ENCODE measurements around the gene TNFSF12.

TNFSF12 gene, protein sequence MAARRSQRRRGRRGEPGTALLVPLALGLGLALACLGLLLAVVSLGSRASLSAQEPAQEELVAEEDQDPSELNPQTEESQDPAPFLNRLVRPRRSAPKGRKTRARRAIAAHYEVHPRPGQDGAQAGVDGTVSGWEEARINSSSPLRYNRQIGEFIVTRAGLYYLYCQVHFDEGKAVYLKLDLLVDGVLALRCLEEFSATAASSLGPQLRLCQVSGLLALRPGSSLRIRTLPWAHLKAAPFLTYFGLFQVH

GRCh38 chr17:7548585-7549400 lies at the start of gene TNFSF12:
Gene TNFSF12, plus strand, starts transcription at chr17:7549058. Its CDS starts 96 bp downstream, at chr17:7549154.
- peak; percentile 62 for DNase-seq (ENCODE audit: low read depth, low spot score)

DNA sequence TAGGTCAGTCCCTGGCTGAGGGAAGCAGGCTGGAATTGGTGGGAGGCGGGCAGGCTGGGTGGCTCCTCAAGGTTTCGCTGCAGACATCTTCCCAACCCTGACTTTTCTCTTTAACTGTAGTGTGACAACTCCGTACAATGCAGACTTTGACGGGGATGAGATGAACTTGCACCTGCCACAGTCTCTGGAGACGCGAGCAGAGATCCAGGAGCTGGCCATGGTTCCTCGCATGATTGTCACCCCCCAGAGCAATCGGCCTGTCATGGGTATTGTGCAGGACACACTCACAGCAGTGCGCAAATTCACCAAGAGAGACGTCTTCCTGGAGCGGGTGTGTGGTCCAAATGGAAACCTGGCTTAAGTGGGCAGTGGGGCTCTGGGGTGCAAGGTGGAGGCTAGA lies 49.7 kb upstream of the TNFSF12 start:
- no peak for DNase-seq (ENCODE audit: low read depth, low spot score)

- DNase-seq (ENCODE audit: low read depth, low spot score) = no peak
These were observed 47.1 kb upstream of the TNFSF12 start for GRCh38 chr17:7501729-7502128.

DNA sequence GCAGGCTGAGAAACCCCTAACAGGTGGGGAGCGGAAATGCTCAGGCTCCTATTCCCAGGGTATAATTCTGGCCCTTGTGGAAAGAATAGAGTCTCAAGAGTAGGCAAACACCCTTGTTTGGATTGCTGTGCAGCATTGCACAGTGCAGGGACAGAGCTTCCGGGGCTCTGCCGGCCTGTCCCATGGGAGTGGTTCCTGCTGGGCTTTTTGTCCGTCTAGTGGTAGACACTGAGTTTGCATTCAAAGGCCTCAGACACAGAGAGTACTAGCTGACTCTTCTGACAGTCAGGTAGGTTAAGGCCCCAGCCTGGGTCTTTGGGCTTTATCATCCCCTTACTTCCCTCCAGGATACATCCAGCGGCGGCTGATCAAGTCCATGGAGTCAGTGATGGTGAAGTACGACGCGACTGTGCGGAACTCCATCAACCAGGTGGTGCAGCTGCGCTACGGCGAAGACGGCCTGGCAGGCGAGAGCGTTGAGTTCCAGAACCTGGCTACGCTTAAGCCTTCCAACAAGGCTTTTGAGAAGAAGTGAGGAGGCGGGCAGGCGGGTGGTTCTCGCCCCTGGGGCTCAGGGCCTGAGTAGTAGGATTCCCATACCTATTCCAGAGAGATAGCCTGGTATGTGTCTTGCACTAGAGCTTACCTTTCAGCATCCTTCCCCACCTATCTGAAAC lies 46.5 kb upstream of the TNFSF12 start:
- no peak for DNase-seq (ENCODE audit: low read depth, low spot score)

DNA sequence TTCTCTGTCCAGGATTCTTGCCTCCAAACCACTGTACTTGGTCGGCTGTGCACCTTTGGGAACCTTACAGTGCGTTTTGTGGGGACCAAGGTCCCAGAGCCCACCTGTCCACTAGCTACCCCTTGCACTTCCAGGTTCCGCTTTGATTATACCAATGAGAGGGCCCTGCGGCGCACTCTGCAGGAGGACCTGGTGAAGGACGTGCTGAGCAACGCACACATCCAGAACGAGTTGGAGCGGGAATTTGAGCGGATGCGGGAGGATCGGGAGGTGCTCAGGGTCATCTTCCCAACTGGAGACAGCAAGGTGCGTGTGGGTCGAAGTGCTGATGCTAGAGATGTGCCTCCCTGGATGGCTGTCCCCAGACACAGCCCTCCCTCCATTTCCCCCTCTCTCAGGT lies 45.9 kb upstream of the TNFSF12 start:
- DNase-seq (ENCODE audit: low read depth, low spot score) = no peak

- DNase-seq (ENCODE audit: low read depth, low spot score) = no peak
These were observed 45.3 kb upstream of the TNFSF12 start for GRCh38 chr17:7503521-7503920.

DNA sequence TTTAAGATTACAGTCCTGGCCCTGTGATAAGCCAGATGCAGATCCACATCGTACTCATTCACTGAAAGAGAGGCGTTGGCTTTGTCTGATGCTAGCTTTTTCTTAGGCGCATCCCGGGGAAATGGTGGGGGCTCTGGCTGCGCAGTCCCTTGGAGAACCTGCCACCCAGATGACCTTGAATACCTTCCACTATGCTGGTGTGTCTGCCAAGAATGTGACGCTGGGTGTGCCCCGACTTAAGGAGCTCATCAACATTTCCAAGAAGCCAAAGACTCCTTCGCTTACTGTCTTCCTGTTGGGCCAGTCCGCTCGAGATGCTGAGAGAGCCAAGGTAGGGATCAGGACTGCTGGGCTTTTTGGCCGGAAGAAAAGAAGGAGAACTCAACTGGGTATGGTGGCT lies 40.7 kb upstream of the TNFSF12 start:
- DNase-seq (ENCODE audit: low read depth, low spot score) = no peak

- DNase-seq (ENCODE audit: low read depth, low spot score) = no peak
These were observed 40.0 kb upstream of the TNFSF12 start for GRCh38 chr17:7508846-7509245.

- DNase-seq (ENCODE audit: low read depth, low spot score) = no peak
These were observed 38.9 kb upstream of the TNFSF12 start for GRCh38 chr17:7509937-7510336.

GRCh38 chr17:7511108-7511507 lies 37.8 kb upstream of the TNFSF12 start:
- no peak for DNase-seq (ENCODE audit: low read depth, low spot score)

- no peak for DNase-seq (ENCODE audit: low read depth, low spot score)
These were observed 36.8 kb upstream of the TNFSF12 start for GRCh38 chr17:7512105-7512504.

DNA sequence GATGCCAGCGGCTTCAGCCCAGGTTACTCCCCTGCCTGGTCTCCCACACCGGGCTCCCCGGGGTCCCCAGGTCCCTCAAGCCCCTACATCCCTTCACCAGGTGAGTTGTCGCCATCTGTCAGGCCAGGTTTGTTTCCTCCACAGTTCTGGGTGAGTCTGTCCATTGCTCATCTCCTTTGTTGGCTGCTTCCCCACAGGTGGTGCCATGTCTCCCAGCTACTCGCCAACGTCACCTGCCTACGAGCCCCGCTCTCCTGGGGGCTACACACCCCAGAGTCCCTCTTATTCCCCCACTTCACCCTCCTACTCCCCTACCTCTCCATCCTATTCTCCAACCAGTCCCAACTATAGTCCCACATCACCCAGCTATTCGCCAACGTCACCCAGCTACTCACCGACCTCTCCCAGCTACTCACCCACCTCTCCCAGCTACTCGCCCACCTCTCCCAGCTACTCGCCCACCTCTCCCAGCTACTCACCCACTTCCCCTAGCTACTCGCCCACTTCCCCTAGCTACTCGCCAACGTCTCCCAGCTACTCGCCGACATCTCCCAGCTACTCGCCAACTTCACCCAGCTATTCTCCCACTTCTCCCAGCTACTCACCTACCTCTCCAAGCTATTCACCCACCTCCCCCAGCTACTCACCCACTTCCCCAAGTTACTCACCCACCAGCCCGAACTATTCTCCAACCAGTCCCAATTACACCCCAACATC lies 35.9 kb upstream of the TNFSF12 start:
- no peak for DNase-seq (ENCODE audit: low read depth, low spot score)

- no peak for DNase-seq (ENCODE audit: low read depth, low spot score)
These were observed 34.9 kb upstream of the TNFSF12 start for GRCh38 chr17:7513850-7514419.

DNA sequence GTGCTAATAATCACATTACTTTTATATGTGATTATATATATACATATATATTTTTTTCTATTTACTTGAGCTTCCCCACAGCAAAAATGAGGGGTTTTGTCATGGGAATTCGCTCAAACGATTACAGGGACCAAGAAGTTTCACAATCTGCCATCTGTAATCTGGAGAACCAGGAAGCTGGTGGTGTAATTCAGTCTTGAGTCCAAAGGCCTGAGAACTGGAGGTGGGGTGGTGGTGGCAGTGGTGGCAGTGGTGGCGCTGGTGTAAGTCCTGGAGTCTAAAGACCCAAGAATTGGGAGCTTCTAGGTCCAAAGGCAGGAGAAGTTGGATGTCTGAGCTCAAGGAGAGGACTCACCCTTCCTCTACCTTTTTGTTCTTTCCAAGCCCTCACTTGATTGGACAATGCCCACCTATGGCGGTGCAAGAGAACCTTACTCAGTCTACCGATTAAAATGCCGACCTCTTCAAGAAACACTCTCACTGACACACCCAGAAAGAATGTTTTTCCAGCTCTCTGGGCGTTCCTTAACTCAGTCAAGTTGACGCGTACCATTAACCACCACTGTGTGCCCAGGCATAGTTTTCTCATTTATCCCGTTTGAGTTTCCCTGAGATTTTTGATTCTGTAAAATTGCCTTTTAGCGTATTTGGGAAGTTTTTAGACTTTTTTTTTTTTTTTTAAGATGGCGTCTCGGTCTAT lies 32.8 kb upstream of the TNFSF12 start:
- DNase-seq (ENCODE audit: low read depth, low spot score) = peak; percentile 63

DNA sequence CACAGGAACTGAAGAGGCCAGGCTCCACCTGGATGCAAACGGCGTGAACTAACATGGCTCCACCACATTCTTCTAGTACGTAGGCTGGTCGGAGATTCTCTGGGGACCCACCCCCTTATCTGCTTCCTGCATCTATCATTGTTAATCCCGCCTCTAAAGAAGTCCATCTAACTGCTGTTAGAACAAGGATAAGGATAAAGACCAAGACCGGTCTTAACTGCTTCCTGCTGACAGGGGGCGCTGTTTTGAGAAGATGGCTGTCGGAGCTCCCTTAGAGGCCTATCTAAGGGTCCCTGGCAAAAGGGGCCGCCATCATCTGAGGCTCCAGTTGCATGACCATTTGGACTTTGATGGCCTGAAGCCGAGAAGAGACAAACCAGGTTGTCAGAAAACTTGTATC lies 25.8 kb upstream of the TNFSF12 start:
- DNase-seq (ENCODE audit: low read depth, low spot score) = no peak

- DNase-seq (ENCODE audit: low read depth, low spot score) = no peak
These were observed 20.0 kb upstream of the TNFSF12 start for GRCh38 chr17:7528842-7529241.

DNA sequence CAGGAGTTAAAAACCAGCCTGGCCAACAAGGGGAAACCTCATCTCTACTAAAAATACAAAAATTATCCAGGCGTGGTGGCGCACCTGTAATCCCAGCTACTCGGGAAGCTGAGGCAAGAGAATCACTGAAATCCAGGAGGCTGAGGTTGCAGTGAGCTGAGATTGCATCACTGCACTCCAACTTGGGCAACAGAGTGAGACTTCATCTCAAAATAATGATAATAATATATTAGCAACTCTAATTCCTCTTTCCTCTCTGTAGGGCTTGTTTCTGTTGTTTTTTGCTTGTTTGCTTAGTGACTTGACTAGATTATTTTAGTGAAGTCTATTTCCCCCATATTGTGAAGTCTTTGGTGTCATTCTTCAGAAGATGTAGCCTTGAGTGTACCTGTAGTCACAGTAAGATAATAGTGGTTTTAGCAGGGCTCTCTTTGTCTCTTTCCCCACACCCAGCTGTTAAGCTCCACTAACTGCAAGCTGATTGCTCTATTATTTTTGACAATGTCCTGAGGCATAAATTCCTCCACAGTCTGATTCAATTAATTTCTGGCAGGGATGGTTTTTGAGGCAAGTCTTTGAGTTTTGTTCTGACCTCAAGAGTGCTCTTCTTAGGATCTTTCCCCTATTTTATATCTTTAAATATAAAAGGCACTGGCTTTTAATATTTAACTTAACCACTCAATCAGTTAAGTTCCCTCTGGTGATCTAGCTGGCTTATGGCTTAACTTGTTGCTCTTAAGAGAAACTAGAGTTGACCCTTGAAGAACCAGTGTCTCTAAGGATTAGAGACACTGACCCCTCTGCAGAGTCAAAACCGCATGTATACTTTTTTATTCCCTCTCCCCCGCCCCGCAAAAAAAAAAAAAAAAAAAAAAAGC lies 18.6 kb upstream of the TNFSF12 start:
- no peak for DNase-seq (ENCODE audit: low read depth, low spot score)

- no peak for DNase-seq (ENCODE audit: low read depth, low spot score)
These were observed 10.8 kb upstream of the TNFSF12 start for GRCh38 chr17:7538050-7538449.

GRCh38 chr17:7538891-7539545 lies 9.8 kb upstream of the TNFSF12 start:
- peak; percentile 79 for DNase-seq (ENCODE audit: low read depth, low spot score)

Measured in astrocyte of the hippocampus (primary cell).